OCI-LY7 (cell line): ENCODE results near the gene EEPD1. TPM values are rescaled to one million over a fixed set of nuclear protein-coding genes. Genes with fewer than 3 reads are reported as not detected.

Experiments used
- BruUV-seq: library from RNA; stranded (reverse); fragments of 400-500 nt; replicated peaks from 2 replicates; lab custom pipeline; 2021; lab: Mats Ljungman, UMichigan
- CTCF ChIA-PET: fragments of 300-600 bp; sonication (Branson Sonifier 250); formaldehyde crosslinking; loops from one replicate; lab custom pipeline; 2022; ENCODE audit warnings: antibody characterized with exemption; ENCODE audit not compliant: unreplicated experiment; lab: Charles Lee
- POLR2A ChIA-PET: fragments of 300-600 bp; sonication (Branson Sonifier 250); formaldehyde crosslinking; loops from one replicate; lab custom pipeline; 2022; ENCODE audit warnings: antibody characterized with exemption; lab: Charles Lee
- DNase-seq: peaks from one replicate; pipeline ENCODE4 v3.0.0-alpha.2; 2015; ENCODE audit warnings: low spot score
- H2AFZ ChIP-seq: fragments of 200-600 bp; sonication (generic), shearing (Covaris generic); 2 replicates; pipeline ENCODE4 v1.6.1; 2014; ENCODE audit warnings: mild to moderate bottlenecking, antibody characterized with exemption, low read length, moderate library complexity
- H3K27ac ChIP-seq: fragments of 200-600 bp; sonication (generic); 2 replicates; pipeline ENCODE4 v1.5.1; 2014; ENCODE audit warnings: mixed run types, low read depth, mild to moderate bottlenecking, moderate library complexity, low read length, inconsistent platforms; ENCODE audit not compliant: poor library complexity, severe bottlenecking
- H3K36me3 ChIP-seq: fragments of 200-600 bp; sonication (generic); 2 replicates; pipeline ENCODE4 v1.6.1; 2014; ENCODE audit warnings: mild to moderate bottlenecking, antibody characterized with exemption, low read length, moderate library complexity, mixed read lengths; ENCODE audit not compliant: insufficient read depth
- H3K4me1 ChIP-seq: fragments of 200-600 bp; sonication (generic); 2 replicates; pipeline ENCODE4 v1.5.1; 2014; ENCODE audit warnings: mild to moderate bottlenecking, low read length; ENCODE audit not compliant: insufficient read depth, poor library complexity, severe bottlenecking
- H3K4me2 ChIP-seq: fragments of 200-600 bp; sonication (generic); 2 replicates; pipeline ENCODE4 v1.6.1; 2014; ENCODE audit warnings: mild to moderate bottlenecking, low read length
- H3K4me3 ChIP-seq: fragments of 200-600 bp; sonication (generic); 2 replicates; pipeline ENCODE4 v1.5.1; 2014; ENCODE audit warnings: mild to moderate bottlenecking, low read depth, low read length; ENCODE audit not compliant: poor library complexity, severe bottlenecking
- H3K79me2 ChIP-seq: fragments of 200-600 bp; sonication (generic); 2 replicates; pipeline ENCODE4 v1.6.1; 2016; ENCODE audit warnings: low read depth, mild to moderate bottlenecking, low read length, moderate library complexity, mixed read lengths; ENCODE audit not compliant: insufficient read depth
- H3K9me2 ChIP-seq: fragments of 200-600 bp; sonication (generic); 2 replicates; pipeline ENCODE4 v1.6.1; 2016; ENCODE audit warnings: mild to moderate bottlenecking, low read length, mixed read lengths; ENCODE audit not compliant: insufficient read depth
- H3K9me3 ChIP-seq: fragments of 200-600 bp; sonication (generic); 2 replicates; pipeline ENCODE4 v1.6.1; 2014; ENCODE audit warnings: mild to moderate bottlenecking, mixed run types, low read length, mixed read lengths
- H4K20me1 ChIP-seq: fragments of 200-600 bp; sonication (generic); 2 replicates; pipeline ENCODE4 v1.6.1; 2014; ENCODE audit warnings: mild to moderate bottlenecking, antibody characterized with exemption, low read length, moderate library complexity, mixed read lengths; ENCODE audit not compliant: insufficient read depth
- EZH2phosphoT487 ChIP-seq: fragments of 200-600 bp; sonication (generic); IDR thresholded peaks from 2 replicates; pipeline ENCODE4 v1.6.1; 2018; ENCODE audit warnings: low read depth, borderline replicate concordance, mild to moderate bottlenecking, mixed run types, antibody characterized with exemption, low read length, moderate library complexity, mixed read lengths
- intact Hi-C: fragments of 100-400 bp; cut with micrococcal nuclease; formaldehyde crosslinking; loops from one replicate; pipeline ENCODE4 v1.10.0; 2022; ENCODE audit not compliant: unreplicated experiment
- total RNA-seq, 2 experiments: library from RNA; depleted of rRNA in 1 of 2; stranded (reverse); fragments of >200 nt in 1 of 2; shearing (Covaris generic) in 1 of 2; gene quantifications; 2 replicates each; pipeline ENCODE4 v1.2.3, GENCODE V29; 2014 to 2022
- TF ChIP-seq, protein P1 (sequence below): fragments of 200-600 bp; sonication (generic); conservative IDR thresholded peaks from 2 replicates; pipeline ENCODE4 v1.5.1; 2014; ENCODE audit warnings: mild to moderate bottlenecking, antibody characterized with exemption, low read length, moderate library complexity, mixed read lengths

The EEPD1 gene
- total RNA-seq, 2 experiments from 2014 or later = 1.7 to 8.1 TPM

- no peaks in the 10 kb centered on the region for H3K79me2 ChIP-seq
These were observed 6.6 kb downstream of the EEPD1 start for GRCh38 chr7:36159618-36160017.

DNA sequence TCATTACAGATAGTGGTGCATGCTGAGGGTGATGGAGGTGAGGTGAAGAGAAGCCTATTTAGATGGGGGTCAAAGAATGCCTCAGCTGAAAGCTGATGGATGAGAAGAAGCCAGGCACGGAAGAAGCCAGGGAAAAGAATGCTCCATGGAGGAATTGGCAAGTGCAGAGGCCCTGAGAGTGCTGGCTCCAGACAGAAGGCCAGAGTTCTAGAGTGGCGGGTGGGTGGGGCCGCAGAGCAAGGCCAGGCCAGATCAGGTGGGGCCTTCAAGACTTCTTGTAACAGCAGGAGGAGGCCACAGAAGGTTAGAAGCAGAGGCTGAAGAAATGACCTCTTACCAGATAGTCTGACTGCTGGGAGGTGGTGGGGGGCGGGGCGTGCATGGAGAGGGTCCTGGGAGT lies 7.3 kb downstream of the EEPD1 start:
- ChIA-PET POLR2A (interaction anchor here (1.0 to 1.2 kb wide), 2 partner anchors 30 kb away, joined by 4 read pairs; no protein-coding TSS in a partner anchor), CTCF (no interaction called here)
- TF ChIP-seq, protein P1, sequence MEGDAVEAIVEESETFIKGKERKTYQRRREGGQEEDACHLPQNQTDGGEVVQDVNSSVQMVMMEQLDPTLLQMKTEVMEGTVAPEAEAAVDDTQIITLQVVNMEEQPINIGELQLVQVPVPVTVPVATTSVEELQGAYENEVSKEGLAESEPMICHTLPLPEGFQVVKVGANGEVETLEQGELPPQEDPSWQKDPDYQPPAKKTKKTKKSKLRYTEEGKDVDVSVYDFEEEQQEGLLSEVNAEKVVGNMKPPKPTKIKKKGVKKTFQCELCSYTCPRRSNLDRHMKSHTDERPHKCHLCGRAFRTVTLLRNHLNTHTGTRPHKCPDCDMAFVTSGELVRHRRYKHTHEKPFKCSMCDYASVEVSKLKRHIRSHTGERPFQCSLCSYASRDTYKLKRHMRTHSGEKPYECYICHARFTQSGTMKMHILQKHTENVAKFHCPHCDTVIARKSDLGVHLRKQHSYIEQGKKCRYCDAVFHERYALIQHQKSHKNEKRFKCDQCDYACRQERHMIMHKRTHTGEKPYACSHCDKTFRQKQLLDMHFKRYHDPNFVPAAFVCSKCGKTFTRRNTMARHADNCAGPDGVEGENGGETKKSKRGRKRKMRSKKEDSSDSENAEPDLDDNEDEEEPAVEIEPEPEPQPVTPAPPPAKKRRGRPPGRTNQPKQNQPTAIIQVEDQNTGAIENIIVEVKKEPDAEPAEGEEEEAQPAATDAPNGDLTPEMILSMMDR = no peak
- TF ChIP-seq EZH2phosphoT487 = no peak
- intact Hi-C loops = no loop called here
- Histone ChIP-seq H4K20me1 (no peaks in the 10 kb centered on the region), H3K27ac (no peak overlapping the region), H3K4me3 (no peak overlapping the region), H2AFZ (no peak overlapping the region), H3K4me2 (no peak overlapping the region), H3K9me3 (no peaks in the 10 kb centered on the region), H3K79me2 (no peaks in the 10 kb centered on the region), H3K4me1 (peaks cover 10% of the 10 kb centered on the region), H3K36me3 (no peaks in the 10 kb centered on the region), H3K9me2 (no peaks in the 10 kb centered on the region)
- DNase-seq = no peak
- no TSS peak for BruUV-seq

More at GRCh38 chr7:36159618-36160017, 6.6 kb downstream of the EEPD1 start:
- Histone ChIP-seq H4K20me1 (no peaks in the 10 kb centered on the region), H3K36me3 (no peaks in the 10 kb centered on the region), H3K27ac (no peak overlapping the region), H3K4me1 (peaks cover 14% of the 10 kb centered on the region), H3K4me2 (no peak overlapping the region), H2AFZ (no peak overlapping the region), H3K9me3 (no peaks in the 10 kb centered on the region), H3K9me2 (no peaks in the 10 kb centered on the region), H3K4me3 (no peak overlapping the region)
- no peak for DNase-seq
- intact Hi-C loops = loop anchor here (10.0 kb wide), 2 partner anchors 355 to 435 kb away; partner anchors contain the start of gene SEPTIN7
- POLR2A ChIA-PET = interaction anchor here (1.0 kb wide), 1 partner anchor 30 kb away, joined by 4 read pairs; no protein-coding TSS in a partner anchor
- CTCF ChIA-PET = no interaction called here
- TF ChIP-seq, protein P1 = no peak
- TF ChIP-seq EZH2phosphoT487 = no peak
- no TSS peak for BruUV-seq

DNA sequence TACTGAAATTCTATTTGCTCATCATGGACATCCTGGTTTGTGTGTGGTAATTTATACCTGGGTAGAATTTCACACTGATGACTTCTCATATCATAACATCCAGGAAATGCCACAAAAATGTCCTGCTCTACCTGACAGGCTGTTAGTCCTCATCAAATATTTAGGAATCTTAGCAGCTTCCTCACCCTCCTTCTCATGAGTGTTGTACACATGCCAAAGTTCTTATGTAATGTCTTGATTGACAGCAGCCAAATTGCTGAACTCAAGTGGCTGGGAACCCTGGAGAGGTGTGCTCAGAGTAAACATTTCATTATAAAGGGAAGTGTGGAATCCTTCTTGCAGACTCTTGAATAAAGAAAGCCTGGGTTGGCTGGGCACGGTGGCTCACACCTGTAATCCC lies 8.9 kb downstream of the EEPD1 start:
- H3K4me3 ChIP-seq = no peak overlapping the region
- ChIA-PET CTCF (no interaction called here), POLR2A (interaction anchor here (0.7 kb wide), 1 partner anchor 10 kb away, joined by 5 read pairs; no protein-coding TSS in a partner anchor)
- H3K4me1 ChIP-seq = no peaks in the 10 kb centered on the region
- no peak overlapping the region for H2AFZ ChIP-seq
- no peak overlapping the region for H3K4me2 ChIP-seq
- no peaks in the 10 kb centered on the region for H3K9me3 ChIP-seq
- no TSS peak for BruUV-seq
- no peak overlapping the region for H3K27ac ChIP-seq
- no peak for DNase-seq
- no peaks in the 10 kb centered on the region for H3K79me2 ChIP-seq
- H3K36me3 ChIP-seq = no peaks in the 10 kb centered on the region
- TF ChIP-seq, protein P1 = no peak
- no peak for TF ChIP-seq EZH2phosphoT487
- no peaks in the 10 kb centered on the region for H3K9me2 ChIP-seq
- intact Hi-C loops = no loop called here
- H4K20me1 ChIP-seq = no peaks in the 10 kb centered on the region
